NCI-H2196 treated with DMSO at 0.1 percent for 48 hours (cell line): ENCODE data around the gene GSK3A.

Source experiments
- DNase-seq: peaks from one replicate; lab custom pipeline; 2025; ENCODE audit not compliant: unreplicated experiment; lab: John Stamatoyannopoulos, UW

GSK3A gene

GRCh38 chr19:42242512-42243409 lies at the start of gene GSK3A:
Gene GSK3A, minus strand, starts transcription at chr19:42242602. Its CDS starts 137 bp downstream, at chr19:42242465.
- peak; percentile 99 for DNase-seq

- DNase-seq: no peak
These were observed 49.0 kb upstream of the GSK3A start for GRCh38 chr19:42291435-42291810.

DNA sequence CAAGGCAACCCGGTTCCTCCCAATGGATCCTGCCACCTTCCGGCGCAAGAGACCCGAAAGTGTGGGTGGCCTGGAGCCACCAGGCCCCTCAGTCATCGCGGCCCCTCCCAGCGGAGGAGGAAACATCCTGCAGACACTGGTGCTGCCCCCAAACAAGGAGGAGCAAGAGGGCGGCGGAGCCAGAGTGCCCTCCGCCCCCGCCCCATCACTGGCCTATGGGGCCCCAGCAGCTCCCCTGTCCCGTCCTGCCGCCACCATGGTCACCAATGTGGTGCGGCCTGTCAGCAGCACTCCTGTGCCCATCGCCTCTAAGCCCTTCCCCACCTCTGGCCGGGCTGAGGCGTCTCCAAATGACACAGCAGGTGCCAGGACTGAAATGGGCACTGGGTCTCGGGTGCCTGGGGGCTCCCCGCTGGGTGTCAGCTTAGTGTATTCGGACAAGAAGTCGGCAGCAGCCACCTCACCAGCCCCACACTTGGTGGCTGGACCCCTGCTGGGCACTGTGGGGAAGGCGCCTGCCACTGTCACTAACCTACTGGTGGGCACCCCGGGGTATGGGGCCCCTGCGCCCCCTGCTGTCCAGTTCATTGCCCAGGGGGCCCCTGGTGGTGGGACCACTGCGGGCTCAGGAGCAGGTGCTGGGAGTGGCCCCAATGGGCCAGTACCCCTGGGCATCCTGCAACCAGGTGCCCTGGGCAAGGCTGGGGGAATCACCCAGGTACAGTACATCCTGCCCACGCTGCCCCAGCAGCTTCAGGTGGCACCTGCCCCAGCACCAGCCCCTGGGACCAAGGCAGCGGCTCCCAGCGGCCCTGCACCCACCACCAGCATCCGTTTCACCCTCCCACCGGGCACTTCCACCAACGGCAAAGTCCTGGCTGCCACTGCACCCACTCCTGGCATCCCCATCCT lies 48.4 kb upstream of the GSK3A start:
- no peak for DNase-seq

DNA sequence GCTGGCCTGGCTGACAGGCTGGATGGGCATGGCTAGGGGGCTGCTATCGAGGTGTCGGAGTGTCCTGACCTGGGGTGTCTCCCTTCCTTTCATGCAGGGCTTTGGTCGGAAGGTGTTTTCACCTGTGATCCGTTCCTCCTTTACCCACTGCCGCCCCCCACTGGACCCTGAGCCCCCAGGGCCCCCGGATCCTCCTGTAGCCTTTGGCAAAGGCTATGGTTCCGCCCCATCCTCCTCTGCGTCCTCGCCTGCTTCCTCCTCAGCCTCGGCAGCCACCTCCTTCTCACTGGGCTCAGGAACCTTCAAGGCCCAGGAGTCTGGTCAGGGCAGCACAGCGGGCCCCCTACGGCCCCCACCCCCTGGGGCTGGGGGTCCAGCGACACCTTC lies 47.7 kb upstream of the GSK3A start:
- no peak for DNase-seq

DNA sequence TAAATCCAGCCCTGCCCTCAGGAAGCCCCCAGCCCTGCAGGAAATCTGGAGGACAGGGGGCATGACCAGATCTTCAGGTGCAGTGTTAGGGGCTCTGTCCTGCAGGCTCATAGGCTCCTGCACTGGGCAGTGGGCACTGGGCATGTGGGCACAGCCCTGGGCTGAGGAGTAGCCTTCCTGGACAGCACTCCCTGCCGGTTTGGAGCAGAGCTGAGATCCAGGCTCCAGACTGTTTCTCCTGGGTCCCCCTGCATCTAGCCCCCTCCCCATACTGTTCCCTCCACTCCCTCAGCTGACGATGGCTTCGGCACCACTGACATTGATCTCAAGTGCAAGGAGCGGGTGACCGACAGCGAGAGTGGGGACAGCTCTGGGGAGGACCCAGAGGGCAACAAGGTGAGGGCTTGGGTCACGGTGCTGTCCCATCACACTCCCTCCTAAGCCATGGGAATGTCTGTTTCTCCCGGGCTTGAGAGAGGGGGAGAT lies 47.2 kb upstream of the GSK3A start:
- no peak for DNase-seq

DNA sequence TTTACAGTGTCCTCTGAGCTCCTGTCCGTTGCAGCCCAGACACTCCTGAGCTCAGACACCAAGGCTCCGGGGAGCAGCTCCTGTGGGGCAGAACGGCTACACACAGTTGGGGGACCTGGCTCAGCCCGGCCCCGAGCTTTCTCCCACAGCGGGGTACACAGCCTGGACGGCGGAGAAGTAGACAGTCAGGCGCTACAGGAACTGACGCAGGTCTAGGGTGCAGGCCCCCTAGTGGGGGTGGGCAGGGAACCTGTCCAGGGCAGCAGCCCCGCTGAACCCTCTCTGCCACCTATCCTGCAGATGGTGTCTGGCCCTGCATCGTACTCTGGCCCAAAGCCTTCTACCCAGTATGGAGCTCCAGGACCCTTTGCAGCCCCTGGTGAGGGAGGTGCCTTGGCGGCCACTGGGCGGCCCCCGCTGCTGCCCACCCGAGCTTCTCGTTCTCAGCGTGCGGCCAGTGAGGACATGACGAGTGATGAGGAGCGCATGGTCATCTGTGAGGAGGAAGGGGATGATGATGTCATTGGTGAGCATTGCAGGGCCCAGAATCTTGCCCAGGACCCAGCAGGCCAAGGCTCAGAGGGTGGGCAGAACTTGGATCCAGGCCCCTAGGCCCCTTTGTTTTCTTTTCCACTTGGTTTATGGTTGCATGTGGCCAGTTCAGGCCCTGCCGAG lies 46.6 kb upstream of the GSK3A start:
- no peak for DNase-seq

DNA sequence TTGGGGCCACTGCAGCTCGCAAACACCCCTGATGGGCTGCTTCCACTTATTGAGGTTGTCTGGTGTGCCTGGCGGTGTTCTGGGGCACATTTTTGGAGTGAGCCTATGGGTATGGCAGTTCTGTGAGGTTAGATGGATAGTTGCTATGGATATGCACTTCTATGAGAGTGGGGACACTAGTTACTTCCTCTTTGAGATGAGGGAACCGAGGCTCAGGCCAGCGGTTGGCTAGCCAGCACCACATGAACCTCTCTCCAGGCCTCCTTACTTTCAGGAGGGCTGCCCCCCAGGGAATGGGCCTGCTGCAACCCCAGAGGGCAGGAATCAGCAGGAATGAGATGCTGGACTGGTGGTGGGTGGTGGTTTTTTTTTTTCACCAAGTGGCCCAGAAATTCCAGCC lies 46.0 kb upstream of the GSK3A start:
- DNase-seq: no peak

GRCh38 chr19:42287827-42288107 lies 45.4 kb upstream of the GSK3A start:
- no peak for DNase-seq

GRCh38 chr19:42287017-42287826 lies 44.8 kb upstream of the GSK3A start:
- no peak for DNase-seq

DNA sequence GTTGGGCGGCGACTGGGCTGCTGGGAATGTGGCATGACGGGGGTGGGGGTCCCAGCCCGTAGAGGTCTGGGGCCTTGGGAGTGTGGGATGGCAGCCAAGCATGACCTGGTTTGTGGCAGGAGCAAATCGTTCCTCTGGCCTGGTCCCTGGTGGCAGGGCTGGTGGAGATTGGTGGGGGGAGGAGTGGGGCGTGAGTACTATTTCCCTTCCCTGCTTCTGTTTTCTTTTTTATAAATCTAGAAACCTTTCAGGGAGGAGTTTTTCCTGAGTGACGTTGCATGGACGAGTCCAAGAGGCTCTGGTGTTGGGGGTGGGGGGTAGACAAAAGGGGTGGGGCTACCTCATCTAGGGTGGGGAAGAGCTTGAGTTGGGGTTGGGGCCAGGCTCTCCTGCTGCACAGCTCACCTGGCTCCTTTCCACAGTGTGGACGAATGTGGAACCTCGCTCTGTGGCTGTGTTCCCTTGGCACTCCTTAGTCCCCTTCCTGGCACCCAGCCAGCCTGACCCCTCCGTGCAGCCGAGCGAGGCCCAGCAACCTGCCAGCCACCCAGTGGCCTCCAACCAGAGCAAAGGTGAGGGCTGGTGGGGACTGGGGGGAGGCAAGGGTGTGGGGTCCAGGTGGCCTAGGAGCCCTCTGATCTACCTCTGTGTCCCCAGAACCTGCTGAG lies 44.1 kb upstream of the GSK3A start:
- DNase-seq: no peak

DNA sequence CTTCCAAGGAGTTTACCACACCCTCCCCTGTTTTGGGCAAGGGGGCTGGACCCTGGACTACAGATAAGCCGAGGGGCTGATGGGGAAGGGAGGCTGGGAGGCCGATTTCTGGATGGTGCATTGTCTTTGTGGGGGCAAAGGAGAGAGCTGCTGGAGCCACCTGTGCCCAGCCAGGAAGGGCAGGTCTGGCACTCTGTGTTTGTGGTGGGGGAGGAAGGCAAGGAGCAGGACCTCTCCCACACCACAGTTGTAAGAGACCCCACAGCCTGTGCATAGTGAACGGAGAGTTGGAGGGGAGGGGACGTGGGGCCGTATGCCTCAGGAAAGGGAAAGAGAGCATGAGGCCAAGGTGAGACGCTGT lies 43.6 kb upstream of the GSK3A start:
- DNase-seq: no peak

GRCh38 chr19:42285541-42285941 lies 43.1 kb upstream of the GSK3A start:
- no peak for DNase-seq

GRCh38 chr19:42284591-42285341 lies 42.4 kb upstream of the GSK3A start:
- no peak for DNase-seq

DNA sequence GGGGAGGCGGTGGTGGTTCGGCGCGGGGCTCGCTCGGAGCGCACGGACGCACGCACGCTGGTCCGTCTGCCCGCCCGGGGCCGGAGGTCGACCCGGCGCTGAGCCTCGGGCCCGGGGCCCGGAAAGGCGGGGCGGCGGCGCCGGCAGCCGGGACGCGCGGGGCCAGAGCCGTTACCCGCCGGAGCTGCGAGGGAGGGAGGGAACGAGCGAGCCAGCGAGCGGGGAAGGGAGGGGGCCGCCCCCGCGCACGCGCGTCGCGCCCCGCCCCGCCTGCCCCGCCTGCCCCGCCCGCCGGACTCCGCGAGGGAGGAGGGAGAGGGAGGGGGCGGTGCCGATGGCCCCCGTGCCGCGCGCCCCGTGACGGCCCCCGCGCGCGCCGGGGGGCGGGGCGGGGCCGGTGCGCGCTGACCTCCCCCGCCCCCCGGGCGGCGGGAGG lies 41.7 kb upstream of the GSK3A start:
- DNase-seq: peak; percentile 67

DNA sequence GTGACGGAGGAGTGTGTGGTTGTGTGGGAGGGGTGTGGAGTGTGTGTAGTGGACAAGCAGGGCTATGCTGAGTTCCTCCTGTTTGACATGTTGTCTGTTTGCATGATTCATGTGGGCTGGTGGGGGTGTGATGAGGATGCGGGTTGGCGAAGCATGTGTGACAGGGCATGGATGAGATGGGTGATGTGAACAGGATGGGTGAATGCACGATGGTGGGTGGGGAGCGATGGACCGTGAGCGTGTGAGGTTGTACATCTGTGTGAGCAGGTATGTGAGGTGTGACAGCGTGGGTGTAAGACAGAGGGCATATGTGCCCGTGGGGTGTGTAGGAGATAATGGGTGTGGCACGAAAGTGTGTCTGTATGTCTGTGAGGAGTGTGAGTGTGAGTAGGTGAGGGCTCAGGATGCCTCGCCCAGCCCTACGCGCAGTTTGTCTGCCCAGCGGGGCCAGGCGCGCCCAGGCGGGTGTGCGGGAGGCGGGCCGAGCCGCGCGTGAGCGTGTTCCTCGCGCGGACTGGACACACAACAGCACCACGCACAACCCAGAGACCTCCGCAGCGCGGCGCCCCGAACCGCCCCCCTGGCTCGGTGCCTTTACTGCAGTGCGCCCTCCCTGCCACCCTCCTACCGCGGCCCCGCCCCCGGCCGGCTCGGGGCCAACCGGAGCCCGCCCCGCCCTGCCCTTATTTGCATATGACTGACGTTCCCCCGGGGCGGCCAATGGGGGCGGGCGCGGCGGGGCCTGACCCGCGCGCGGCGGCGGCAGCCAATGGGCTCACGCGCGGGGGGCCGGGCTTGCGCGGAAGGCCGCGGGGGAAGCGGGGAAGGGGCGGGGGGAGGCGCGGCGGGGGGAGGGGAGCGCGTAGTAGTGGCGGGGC lies 41.0 kb upstream of the GSK3A start:
- DNase-seq: peak; percentile 88

GRCh38 chr19:42282819-42283187 lies 40.4 kb upstream of the GSK3A start:
- no peak for DNase-seq

GRCh38 chr19:42281827-42282762 lies 39.7 kb upstream of the GSK3A start:
- DNase-seq: no peak
